HCEC 1CT (cell line): ENCODE results near the gene IBA57.
"Not testable (repeated sequence)": the region's sequence is repeated elsewhere in the genome, so short reads cannot be mapped to it uniquely, and the experiment has no call there.

ENCODE experiments used
- DNase-seq: peaks from one replicate; pipeline ENCODE4 v3.0.0-alpha.2; 2017

IBA57 gene

DNA sequence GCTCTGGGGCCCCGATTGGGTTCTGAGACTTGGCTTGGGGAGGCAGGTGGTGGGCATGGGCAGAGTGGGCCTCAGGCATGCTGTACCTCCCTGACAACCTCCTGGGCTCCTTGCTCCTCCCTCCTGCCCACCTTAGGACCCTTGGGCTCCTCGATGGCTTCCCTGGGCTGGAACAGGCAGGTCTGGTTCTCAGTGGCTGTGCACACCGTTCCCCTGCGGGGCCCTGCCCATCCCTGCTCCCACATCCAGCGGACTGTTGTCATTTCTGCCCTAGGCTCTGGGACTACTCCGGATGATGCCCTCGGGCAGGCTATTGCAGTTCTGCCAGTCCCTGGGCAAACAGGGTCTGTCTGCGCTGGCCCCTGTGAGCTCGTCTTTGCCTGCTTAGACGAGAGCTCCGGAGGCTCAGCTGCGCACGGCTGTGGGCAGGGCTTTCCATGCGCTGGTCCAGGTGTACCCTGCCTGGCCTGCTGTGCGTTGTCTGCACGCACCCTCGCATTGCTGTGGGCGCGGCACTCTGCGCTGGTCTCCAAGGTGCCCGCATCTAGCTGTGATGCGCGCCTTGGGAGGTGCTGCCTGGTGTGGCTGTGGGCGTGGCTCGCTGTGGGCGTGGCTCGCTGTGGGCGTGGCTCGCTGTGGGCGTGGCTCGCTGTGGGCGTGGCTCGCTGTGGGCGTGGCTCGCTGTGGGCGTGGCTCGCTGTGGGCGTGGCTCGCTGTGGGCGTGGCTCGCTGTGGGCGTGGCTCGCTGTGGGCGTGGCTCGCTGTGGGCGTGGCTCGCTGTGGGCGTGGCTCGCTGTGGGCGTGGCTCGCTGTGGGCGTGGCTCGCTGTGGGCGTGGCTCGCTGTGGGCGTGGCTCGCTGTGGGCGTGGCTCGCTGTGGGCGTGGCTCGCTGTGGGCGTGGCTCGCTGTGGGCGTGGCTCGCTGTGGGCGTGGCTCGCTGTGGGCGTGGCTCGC, 8.2 kb downstream of the IBA57 start:
- DNase-seq, result not testable (repeated sequence)

DNA sequence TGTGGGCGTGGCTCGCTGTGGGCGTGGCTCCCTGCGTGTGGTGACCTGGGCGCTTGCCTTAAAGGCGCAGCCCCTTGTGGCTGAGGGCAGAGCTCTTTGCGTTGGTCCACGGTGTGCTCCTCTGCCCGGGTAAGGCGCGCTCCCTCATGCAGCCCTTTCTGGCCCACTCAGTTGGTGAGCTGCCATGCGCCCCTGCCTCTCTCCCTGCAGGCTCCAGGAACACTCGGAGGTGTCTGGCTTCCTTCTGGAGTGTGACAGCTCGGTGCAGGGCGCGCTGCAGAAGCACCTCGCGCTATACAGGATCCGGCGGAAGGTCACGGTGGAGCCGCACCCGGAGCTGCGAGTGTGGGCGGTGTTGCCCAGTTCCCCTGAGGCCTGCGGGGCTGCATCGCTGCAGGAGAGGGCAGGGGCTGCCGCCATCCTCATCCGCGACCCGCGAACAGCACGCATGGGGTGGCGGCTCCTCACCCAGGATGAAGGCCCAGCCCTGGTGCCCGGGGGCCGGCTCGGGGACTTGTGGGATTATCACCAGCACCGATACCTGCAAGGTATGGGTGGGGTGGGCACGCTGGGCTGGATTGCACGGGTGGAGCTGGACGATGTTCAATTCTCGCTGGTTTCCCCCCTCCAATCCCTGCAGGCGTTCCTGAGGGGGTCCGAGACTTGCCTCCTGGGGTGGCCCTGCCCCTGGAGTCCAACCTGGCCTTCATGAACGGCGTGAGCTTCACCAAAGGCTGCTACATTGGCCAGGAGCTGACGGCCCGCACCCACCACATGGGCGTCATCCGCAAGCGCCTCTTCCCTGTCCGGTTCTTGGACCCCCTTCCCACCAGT, 9.1 kb downstream of the IBA57 start:
- DNase-seq, result no peak

DNA sequence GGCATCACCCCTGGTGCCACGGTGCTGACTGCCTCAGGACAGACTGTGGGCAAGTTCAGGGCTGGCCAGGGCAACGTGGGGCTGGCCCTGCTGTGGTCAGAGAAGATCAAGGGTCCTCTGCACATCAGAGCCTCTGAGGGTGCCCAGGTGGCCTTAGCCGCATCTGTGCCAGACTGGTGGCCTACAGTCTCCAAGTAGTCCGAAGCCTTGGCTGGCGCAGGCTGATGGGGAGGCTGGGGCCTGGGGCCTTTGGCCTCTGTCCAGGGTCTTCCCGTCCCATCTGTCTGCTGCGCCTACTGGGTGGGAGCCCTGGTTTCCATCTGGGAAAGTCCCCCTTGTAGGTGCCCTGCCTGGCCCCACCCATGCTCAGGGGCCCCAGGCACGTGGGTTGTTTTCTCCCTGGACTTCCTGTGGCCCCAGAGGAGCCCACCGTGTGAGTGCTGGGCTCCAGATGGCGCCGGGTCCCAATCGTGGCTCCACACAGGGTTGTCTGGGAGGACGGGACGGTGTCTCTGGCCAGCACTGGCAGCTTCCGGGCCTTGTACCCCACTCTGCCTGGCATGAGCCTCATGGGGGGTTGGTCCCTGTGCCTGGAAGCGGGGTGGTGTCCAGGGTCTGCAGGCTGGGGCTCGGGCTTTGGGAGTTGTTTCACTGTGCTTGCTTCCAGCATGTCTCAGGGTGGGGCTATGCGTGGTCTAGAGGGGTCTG, 9.9 kb downstream of the IBA57 start:
- no peak for DNase-seq

DNA sequence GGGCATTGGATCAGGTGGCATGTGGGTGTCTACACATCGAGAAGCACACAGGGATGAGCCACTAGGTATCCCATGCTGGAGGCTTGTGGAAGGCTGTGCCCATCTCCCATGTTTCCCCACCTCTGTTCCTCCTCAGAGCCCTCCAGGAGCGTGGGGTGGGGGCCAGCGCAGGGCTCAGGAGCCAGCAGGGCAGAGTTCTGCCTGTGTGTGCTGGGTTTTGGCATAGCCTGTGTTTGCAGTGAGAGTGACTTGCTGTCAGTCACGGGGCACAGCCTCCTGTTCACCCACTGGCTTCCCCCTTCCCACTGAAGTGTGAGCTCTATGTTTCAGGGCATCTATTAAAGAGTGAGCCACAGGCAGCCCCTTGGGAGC, 10.4 kb downstream of the IBA57 start:
- DNase-seq, result no peak

DNA sequence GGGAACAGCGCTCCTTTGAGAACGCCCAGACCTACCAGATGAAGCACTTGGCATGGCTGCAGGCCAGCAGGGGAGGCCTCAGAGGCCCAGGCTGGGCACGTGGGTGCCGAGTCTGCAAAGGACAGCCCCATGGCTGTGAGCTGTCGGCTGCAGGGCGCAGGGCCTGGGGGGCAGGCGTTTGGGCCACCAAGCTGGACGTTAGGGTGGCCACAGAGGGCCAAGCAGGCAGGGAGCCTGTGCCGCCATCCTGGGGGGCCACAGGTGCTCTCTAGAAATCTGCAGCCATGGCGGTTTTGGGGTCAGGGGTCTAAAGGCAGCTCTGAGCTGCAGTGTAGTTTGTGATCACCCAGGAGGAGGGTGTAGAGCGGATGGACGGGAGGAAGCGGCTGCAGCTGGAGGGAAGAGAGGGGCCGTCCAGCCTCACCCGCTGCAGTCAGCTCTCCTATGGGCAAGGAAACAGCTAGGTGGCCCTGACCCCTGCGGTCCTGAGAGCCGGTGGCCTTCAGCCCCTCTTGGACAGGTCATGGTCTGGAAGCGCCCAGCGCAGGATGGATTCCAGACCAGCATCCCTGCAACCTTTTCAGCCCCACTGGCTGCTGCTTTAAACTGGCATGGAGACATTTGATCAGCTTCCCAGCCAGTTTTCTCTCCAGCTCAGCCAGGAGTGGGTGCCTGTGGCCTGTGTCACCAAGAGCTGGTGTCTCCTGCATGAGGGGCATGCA, 11.0 kb downstream of the IBA57 start:
- no peak for DNase-seq

DNA sequence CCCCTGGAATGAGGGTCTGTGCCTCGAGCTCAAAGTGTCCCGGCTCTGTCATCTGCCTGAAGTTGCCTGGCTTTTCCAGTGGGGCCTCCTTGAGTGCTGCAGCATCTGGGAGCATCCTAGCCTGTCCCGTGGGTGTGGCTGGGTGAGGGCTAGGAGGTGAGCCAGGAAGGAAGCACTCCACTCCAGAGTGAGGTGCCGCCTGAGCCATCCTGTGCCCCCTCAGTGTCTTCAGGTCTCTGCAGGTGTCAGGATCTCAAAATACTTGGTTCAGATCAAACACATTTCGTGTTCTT, 11.5 kb downstream of the IBA57 start:
- no peak for DNase-seq

DNA sequence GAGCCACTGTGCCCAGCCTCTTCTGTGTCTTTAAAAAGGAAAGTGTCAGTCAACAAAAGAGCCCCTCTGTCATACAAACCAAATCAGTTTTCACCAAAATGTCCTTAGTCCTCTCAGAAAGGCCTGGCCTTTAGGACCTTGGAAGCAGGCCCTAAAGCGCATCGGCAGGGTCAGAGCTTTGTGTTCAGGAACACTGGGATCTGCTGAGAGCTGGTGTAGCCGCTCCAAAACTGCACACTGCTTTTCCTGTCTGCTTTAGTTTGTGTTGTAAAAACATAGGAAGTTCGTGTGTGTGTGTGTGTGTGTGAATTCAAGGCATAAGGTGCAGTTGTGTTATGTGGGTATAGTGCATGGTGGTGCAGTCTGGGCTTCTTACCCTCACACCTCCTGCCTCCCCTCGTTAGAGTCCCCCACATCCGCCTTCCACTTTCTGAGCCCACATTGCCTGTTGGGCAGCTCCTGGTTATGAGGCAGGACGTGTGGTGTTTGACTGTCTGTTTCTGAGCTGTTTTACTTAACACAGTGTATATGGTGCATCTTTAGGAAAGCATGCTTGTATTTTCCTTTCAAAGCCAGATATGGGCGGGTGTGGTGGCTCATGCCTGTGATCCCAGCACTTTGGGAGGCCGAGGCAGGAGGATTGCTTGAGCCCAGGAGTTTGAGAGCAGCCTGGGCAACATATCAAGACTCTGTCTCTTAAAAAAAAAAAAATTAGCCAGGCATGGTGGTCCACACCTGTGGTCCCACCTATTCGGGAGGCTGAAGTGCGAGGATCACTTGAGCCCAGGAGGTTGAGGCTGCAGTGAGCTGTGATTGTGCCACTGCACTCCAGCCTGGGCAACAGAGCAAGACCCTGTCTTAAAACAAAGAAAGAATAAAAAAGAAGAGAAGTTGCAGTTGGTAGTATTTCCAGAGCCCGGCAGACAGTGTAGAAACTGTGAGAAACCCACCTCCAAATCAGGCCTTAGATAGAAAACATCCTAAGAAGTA, 12.4 kb downstream of the IBA57 start:
- no peak for DNase-seq

DNA sequence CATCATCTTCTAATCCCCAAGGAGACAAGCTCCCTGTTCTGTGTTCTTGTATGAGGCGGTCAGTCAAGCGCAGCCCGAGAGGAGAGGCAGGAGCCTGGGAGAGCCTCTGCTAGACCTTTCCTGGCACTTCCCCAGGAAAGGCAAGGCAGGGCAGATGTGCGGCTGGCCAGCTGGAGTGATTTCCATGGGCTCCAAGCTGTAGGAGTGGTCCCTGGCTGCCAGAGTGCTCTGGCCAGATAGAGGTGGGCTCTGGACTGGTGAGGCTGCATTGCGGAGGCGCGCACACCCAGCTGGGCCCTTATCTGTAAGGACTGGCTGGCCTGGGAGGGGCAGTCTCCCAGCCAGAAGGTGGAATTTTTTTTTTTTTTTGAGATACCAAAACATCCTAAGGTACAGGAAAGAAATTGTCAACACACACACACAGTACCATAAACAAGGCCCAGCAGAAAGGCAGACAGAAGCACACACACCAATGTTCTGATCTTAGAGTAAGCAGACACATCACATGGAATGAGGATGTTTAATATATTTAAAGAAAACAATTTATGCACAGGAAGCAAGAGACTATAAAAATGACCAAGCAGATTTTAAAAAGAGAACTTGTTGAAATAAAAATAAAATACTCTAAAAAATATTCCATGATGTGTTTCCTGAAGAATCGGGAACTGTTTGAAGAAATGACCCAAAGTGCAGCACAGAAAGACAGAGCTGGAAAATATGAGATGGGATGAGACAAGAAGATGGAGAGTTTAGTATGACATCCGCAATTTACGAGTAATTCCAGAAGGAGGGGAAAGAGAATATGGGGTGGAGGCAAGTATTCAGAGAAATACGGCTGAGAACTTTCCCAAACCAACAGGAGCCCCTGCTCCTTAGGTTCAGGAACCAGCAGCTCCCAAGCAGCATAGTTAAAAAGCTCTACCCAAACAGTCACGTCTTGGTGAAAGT, 13.4 kb downstream of the IBA57 start:
- no peak for DNase-seq

DNA sequence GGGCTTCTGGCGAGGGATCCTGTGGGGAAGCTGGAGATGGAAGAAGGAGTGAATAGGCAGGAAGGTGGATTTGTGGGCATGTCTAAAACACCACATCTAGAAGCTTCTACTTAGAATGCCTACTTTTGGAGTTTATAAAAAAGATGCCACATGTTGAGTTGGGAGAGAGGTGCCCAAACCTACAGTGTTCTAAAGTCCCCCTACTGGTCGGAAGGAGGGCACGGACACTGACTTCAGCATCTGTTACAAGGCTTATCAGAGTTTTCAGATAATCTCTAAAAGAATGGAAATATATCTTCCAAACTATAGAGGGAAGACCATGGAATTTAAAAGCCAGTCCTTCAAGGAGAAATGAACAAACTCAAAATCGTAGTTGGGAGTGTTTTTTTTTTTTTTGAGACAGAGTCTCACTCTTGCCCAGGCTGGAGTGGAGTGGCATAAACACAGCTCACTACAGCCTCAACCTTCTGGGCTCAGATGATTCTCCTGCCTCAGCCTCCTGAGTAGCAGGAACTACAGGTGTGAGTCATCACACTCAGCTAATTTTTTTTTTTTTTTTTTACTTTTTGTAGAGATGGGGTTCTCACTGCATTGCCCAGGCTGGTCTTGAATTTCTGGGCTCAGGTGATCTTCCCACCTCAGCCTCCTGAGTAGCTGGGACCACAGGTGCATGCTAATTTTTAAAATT, 14.8 kb downstream of the IBA57 start:
- DNase-seq, result no peak

DNA sequence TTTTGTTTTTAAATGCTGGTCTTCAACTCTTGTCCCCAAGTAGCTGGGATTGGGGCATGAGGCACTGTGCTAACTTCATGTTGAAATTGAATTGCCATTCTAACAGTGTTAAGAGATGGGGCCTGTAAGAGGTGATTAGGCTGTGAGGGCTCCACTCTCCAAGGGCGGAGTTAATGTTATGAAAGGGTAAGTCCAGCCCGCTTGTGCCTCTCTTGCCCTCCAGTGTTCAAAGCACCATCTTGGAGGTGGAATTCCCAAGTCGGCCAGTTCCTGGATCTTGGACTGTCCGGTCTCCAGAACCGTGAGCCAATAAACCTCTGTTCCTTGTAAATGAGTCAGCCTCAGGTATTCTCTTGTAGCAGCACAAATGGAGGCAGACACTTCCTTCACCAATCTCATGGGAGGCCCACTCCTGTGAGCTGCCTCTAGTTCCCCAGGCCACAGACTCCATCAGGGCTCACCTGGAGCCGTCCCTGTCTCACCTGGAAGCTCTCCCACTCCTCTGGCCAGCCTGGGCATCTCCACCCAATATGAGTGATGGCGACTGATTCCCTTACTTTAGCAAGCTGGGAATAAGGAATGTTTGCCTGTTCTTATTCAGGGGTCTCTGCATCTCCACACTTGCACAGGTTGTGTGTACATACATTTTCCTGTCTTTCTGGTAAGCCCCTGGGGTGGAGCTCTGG, 15.5 kb downstream of the IBA57 start:
- DNase-seq, result no peak

DNA sequence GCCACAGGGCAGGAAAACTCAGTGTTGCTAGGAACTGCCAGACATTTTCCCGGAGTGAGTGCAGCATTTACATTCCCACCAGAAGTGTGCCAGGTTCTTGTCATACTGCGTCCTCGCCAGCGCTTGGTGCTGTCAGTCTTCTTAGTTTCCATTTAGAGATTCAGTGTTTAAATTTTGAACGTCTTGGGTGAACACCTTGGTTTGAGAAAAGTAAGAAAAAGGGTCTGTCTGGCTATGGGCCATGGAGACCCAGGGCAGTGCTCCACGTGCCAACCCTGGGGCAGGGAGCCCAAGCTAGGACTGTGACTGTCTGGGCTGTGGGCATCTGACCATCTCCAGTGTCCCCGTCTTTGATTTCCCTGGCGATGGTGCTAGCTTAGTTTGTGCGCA, 16.0 kb downstream of the IBA57 start:
- DNase-seq, result no peak

DNA sequence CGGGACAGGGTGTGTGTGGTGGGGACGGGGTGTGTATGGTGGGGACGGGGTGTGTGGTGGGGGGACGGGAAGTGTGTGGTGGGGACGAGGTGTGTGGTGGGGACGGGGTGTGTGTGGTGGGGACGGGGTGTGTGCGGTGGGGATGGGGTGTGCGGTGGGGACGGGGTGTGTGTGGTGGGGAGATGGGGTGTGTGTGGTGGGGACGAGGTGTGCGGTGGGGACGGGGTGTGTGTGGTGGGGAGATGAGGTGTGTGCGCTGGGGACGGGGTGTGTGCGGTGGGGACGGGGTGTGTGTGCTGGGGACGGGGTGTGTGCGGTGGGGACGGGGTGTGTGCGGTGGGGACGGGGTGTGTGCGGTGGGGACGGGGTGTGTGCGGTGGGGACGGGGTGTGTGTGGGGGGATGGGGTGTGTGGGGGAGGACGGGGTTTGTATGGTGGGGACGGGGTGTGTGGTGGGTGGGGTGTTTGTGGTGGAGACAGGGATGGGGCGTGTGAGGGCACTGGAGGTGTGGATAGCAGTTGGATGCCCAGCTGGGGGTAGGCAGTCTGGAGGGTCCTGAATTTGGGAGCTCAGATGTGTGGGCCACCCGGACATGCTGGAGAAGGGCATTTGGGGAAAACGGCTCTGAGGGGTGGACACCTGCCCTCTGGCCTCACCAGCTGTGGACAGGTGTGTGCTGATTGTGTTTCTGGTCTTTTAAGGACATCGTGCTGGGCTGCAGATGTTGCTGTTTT, 16.9 kb downstream of the IBA57 start:
- DNase-seq, result no peak

DNA sequence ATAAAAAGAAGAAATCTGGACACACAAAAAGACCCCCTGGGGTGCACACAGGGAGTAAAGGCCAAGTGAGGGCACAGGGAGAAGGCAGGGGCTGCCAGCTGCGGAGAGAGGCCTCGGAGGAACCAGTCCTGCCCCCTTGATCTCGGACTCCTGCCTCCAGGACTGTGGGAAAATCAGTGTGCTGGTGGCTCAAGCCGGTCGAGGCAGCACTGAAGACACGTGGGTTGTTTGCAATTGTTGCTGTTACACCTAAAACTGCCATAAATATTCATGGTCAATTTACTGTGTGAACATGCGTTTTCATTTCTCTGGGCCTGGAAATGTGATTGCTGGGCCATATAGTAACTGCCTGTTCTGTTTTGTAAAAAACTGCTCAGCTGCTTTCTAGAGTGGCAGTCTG, 18.5 kb downstream of the IBA57 start:
- DNase-seq, result no peak

DNA sequence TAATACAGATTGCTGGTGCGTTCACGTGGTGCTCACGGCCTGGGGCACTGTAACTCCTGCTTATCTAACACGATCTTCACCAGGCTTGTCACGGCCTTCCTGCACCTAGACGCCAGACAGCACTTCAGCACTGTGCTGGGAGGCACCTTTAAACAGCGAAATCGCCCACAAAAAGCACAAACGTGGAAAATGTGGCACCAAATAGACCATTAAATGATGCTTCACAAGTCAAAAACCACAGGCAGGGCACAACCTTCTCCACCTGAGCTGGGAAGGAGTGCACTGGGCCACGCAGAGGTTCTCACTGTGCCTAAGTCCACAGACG, 20.0 kb downstream of the IBA57 start:
- DNase-seq, result no peak

DNA sequence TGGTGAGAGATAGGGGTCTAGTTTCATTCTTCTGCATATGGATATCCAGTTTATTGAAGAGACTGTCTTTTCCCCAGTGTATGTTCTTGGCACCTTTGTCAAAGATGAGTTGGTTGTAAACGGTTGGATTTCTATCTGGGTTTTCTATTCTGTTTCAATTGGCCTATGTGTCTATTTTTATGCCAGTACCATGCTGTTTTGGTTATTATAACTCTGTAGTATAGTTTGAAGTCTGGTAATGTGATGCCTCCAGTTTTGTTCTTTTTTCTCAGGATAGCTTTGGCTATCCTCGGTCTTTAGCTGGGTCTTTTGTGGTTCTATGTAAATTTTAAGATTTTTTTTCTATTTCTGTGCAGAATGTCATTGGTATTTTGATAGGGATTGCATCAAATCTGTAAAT, 22.6 kb downstream of the IBA57 start:
- DNase-seq, result not testable (repeated sequence)

DNA sequence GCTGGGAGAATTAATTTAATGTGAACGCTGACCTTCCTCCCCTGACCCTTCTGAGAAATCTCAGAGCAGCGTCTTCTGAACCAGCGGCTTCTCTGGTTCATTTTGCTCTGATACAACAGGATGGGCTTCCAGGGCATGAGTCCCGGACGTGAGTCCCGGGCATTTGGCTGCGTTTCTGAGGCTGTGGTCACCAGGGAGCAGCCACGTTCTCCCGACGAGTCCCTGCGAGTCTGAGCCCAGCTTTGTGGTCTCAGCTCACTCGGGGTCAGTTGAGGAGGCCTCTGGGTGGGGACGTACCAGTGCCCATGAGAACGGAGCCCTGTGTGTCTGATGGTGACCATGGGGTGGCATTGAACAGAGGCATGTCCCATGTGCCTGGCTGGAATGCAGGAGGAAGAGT, 24.6 kb downstream of the IBA57 start:
- no peak for DNase-seq

DNA sequence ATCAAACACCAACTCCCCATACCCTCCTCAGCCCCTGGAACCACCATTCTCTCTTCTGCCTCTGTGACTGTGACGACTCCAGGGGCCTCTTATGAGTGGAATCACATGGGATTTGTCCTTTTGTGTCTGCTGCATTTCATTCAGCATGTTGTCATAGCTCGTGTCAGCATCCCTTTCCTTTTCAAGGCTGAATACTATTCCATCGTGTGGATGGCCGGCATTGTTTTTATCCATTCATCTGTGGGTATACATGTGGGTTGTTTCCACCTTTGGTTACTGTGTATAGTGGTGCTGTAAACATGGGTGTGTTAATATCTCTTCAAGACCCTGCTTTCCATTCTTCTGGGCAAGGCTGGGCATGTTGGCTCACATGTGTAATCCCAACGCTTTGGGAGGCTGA, 25.2 kb downstream of the IBA57 start:
- DNase-seq, result no peak

DNA sequence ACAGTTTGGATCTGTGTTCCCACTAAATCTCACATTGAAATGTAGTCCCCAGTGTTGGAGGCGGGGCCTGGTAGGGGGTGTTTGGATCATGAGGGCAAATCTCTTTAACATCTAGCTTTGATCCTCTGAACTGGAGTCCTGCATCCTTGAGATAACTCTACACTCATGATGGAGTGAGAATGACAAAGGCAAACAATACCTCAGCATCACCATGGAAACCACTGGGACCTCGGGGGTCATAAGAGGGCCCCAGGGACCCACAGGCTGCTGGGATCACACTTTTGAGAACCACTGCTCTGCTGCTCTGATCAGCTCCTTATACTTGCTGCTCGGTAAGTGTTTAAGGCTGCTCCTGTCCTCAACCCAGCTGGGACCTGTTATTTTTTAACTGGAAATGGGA, 28.8 kb downstream of the IBA57 start:
- DNase-seq, result no peak
